ENCODE measurements around the gene ANP32A.

Gene ANP32A

DNA sequence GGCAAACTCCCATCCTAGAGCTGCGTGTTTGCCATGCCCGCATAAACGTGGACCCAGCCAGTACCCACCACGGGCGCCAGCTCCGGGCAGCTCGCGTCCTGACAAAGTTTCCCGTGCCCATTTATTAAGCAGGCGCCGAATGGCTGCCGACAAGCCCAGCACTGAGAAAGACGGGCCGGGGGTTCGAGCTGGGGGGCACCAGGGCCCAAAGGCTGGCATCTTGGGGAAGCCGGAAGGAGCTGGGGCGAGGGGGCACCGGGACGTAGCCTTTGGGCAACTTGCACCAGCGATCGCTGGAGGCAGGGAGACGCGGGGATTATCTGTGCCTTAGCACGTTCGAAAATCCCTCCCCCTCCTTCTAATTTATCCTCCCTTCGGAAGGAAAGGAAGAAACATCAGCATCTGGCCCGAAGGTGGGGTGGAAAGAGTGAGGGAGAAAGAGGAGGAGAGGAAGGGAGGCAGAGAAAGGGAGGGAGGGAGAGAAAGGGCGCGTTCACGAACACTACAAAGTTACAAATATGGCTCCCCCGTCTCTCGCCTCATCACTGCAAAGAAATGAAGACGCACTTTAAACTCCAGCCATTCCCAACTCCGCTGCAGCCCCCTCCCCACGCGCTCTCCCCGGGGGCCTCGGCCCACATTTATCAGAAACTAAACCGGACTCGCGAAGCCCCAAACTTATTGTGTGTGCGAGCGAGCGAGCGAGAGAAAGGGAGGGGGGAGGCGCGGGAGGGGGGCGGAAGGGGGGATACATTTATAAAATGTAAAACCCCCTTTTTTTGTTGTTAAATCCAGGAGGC lies 1.0 kb downstream of the ANP32A start:
- DNase-seq, result peak; percentile 73

DNA sequence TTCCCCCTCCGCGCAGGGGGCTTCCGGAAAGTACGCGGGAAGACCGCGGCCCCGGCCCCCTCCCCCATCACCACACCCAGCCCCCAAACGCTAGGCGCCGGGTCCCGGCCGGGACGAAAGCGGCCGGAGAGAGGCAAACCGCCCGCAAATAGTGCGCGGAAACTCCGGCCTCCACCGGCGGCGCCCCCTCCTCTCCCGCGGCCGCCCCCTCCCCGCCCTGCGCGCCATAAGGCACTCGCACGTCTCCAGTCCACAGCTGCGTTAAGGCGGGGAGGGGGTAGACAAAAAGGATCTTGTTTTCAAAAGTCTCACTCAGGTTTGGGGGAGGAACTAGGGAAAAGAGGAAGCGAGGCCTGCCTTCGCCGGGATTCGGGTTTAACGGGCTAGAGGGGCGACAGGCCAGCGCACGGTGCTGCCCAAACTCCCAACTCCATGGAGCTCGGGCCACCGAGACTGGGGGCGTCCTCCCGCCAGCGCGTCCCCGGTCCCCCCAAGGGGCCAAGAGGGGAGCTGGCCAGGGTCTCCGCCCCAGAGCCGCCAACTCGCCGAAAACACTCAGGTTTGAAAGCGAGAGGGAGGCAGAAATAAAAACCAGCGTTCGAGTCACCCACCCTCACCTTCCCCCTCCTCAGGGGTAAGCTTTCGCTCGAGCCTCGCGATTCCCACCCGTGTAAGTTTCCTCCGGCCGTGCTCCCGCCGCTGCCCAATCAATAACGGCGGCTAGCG lies 1.8 kb downstream of the ANP32A start:
- DNase-seq, result peak; percentile 61

DNA sequence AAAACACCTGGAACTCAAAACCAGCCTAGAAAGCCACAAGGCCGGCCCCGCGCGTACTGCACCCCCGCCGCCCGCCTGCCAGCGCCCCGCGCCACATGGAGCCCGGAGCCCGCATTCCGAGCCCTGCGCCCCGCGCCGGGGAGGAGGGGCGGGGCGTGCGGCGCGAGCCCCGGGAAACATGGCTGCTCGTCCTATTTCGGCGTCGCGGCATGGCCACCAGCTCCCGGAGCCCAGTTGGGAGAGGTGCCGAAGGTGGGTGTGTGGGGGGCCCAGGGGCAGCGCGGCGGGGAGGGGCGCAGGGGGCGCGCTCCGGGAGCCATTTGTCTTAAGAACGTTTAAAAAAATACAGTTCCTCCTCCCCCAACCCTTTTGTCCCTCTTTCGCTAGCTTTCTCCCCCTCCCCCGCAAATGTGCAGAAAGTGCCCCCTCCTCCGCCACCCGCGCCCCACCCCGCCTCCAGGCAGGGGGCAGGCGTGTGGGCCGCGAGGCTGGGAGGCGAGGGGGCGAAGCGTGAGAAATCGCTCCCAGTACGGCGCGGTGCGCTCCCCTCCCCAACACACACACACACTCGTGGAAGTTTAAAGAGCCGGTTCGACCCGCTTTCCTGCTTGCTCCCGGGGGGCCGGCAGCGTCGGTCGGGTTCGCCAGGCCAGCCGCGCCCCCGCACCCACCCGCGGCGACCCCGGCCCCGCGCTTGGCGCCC lies 2.5 kb downstream of the ANP32A start:
- DNase-seq, result peak; percentile 89

DNA sequence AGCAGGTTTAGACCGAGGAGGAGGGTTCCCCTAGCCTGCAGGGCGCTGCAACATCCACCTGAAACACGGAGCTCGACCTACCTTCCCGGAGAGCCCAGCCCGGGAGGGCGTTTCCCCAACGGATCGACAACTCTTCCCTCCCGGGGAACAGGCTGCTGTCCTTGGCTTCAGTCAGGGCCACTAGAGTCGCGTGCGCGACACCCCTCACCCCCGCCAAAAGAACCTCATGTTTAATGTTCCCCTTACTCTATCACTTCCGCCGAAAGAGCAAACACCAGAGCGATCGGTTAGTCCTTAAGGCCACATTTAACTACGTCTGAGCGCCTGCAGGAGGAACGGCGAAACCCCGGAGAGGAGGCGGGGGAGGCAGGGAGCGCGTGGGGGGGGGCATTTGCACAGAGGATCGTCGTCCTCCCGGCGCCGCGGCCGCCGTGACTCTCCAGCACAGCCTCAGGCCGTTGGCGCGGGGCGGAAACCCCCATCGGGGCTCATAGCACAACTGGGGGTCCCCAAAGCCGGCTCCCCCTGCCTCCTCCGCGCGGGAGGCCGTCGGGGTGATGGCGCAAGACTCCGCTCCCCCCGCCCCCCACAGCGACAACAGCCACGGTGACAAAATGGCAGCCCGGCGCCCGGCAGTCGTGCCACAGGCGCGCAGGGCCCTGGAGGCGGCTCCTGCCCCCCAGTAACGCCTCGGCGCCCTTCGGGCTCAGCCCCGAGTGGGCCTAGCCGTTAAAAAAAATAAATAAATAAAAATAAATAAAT lies 3.2 kb downstream of the ANP32A start:
- DNase-seq, result peak; percentile 69

DNA sequence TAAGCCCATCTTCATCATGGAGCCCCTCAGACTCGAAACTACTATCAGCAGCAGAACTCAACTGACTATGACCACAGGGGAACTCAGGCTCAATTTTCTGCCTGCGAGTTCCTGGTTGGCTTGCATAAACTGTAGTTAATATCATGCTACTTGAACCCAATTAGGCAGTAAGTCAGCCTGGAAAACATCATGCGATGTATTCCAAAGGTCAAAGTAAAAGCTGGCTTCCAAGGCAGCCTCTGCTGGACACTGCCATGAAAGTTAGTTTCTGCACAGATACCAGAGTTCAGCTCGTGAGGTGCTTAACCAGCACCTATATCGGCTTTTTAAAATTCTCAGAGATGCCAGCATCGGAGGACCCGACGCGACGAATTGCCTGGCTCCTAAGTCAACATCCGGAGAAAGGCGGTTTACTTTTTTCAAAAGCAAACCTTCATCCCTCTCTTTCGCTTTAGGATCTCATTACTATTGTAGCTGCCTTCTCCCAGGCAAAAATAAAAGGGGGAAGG lies 3.8 kb downstream of the ANP32A start:
- DNase-seq, result no peak

DNA sequence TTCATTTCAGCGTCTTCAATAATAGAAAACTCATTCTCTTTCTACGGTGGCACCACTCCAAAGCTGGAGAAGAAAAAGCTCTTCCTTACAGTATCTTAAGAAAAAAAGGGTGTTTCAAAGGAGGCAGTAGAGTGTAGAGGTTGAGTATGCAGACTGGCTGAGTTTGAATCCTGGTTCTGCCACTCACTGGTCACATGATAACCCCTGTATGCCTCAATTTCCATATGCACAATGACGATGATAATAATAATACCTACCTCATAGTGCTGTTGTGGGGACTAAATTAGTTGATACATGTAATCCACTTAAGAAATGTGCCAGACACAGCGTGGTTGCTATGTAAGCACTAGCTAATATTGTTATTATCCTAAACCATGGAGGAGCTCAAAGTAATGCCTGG lies 4.5 kb downstream of the ANP32A start:
- no peak for DNase-seq

DNA sequence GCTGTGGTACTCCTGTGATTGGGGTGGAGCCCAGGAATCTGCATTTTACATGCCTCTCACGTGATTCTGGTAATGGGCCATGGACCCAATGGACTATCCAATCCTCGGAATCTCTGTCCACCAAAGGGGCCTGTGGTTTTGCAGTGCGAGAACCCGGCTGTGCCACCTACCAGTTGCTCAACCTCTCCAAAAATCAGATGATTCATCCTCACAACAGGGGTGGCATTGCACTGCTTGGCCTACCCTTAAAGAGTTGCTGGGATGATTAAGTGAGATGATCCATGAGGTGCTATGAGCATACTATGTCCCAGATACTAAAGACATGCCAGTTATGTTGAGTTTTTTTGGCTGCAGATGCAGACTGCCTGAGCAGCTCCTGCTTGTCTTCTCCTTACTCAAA lies 5.1 kb downstream of the ANP32A start:
- DNase-seq, result peak; percentile 53

DNA sequence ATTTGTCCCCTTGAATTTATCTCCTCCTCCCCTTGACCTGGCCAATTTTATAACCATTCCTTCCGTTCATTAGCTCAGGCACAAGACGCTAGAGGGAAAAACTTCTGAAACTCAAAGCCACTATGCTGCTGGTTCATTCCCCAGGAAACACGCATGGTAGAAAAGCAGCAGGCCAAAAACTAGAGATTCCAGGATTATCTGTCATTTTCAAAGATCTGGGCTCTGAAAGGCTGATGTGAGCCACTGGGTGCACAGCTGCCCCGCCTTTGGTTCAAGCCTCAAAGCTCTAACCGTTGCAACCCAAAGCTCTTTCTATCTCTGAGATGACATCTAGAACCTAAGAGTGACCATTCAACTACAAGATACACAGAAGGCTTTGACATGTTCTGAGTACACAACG lies 6.1 kb downstream of the ANP32A start:
- DNase-seq, result no peak

DNA sequence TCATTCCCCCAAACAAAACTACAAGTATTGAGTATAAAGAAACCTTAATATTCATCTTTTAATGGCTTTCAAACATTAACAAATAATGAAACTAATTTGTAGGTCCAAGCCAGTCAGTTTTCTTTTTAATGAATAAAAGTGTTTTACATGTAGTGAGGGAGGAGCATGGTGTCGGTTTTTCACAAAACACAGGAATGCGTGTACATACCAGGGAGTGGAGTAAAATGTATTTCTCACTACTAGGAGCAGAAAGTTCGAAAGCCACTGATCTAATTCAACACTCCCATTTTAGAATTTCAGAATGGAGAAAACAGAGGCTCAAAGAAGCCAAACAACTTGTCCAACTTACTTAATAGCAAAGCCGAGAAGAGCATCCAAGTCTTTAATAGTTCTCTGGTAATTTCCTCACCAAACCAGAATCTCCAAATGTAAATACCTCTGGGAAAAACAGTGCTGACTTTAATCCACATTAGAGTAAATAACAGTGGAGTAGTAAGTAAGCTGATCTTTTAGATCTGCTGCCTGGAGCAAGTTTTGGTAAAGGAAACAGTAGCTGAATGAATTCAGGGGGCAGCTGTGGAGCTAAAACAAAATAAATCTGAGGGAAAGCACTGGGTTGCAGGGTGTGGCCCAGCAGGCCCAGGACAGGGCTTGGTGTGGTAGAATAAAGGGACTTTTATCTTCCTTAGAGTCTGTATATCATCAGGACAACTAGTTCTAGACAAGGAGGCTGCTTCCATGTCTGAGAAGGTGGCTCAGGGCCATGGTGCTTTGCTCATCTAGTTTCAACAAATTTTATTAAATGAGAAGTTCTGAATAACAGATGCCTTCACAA lies 7.9 kb downstream of the ANP32A start:
- DNase-seq, result peak; percentile 47

DNA sequence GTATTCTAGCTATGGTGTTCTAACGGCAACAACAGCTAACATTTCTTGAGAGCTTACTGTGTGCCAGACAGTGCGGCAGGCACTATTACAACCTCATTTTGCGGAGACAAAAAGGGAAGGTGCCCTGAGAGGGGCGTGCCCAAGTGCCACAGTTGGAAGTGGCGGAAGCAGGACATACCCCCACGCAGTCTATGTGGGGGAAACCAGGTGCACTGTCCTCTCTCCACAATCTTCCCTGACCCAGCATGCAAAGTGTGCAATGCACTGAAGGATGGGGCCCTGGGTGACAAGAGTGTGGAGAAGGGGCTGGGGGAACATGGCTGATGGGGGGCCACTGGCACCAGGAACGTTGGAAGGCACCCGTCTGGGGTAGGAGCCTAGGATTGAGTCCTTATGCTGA lies 8.6 kb downstream of the ANP32A start:
- DNase-seq, result no peak

DNA sequence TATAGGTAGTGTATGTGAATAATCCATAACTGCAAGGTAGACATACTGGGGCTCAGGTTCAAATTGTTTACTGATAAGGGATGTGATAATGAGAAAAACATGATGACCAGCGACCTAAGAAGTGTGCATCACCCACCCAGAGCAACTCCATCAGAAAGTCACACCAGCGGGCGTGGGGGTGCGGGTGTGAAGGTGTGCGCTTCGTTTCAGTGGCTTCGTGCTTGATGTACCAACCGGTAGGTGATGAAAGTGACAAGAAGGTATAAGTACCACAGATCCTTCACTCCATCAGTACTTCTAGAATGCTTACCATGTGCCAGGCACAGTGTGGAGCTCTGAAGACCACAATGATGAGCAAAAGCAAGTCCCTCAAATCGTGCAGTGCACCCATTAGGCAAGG lies 11.2 kb downstream of the ANP32A start:
- no peak for DNase-seq

DNA sequence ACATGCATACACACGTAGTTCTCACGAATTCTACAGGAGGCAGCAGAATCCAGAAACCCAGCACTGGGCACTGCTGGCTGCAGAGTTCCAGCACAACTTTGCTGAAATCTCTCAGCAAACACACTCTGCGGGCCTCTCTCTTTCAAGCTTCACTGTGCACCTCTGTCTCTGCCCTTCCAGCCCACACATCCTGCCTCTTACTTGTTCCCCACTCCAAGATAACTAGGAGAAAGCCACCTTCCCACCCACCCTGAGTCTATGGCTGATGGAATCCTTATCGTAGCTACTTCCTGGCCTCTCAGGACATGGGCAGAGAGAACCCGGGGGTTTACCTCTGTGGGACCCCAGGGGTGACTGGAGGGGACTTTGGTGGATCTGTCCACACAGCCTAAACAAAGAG lies 11.9 kb downstream of the ANP32A start:
- no peak for DNase-seq

DNA sequence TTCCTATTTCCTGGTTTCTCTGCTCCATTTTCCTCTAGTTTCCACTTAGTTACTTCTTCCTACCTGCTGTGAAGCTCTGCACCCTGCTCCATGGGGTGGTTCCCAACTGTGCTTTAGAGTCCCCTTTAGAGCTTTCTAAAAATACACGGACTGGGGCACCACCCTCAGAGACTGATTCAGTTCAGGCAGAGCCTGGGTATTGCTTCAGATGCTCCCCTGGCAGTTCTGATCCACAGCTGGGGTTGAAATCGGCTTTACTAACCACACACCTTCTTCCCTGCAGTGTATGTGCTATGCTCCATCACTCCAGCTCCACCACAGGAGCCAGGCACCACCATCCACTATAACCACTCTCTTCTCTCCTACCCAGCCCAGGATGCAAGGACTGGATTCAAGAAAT lies 12.6 kb downstream of the ANP32A start:
- no peak for DNase-seq

DNA sequence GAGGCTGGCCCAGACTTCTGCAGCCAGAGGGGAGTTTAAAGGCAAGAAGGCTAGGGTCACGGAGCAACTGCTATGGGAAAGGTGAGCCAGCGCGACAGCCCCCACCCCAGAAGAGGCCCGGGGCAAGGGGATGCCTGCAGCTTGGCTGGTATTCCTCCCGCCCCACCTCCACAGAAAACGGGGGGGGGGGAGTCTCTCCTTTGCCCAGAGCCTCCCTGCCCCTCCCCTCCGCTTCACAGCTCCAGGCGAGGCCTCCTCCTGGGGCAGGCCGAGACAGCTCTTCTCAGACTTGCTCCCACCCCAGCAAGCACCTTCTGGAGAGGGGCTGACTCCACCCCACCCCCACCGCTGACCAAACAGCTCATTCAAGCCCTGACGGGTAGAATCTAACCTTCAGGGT lies 13.4 kb downstream of the ANP32A start:
- no peak for DNase-seq

DNA sequence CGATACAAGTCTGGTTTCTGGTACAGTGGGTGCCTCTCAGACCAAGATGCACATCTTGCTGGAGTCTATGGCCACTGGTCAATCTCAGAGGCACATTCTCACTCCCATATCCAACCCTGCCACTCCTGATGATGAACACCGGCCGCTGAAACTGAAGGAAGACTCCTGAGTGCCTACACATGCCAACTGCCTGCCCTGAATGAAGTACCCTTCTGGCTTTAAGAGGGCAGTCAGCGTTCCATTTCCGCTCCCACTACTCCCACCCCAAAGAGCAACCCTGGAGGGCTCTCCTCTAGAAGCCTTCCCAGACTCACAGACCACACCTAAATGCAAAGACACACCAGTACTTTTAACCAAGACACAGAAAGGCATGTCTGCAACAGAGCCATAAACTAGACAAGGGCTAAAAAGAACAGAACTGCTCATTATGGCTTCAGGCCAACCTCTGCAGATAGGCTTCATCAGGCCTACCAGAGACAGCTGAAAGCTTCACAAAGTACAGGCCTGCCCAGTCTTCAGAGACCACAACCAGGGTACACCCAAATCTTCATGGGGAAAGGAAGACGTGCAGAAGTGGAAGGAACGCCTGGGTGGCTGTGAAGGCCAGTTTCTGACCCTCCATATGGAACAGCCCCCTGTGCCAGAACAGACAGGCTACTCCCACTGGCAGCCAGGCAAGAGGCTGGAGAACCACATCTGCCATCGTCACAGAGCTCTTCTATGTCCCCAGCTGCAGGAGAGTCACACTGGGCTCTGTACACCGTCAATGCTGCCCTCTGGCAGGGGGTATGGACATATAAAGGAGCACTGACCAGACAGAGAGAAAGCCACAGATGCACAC lies 14.3 kb downstream of the ANP32A start:
- no peak for DNase-seq

DNA sequence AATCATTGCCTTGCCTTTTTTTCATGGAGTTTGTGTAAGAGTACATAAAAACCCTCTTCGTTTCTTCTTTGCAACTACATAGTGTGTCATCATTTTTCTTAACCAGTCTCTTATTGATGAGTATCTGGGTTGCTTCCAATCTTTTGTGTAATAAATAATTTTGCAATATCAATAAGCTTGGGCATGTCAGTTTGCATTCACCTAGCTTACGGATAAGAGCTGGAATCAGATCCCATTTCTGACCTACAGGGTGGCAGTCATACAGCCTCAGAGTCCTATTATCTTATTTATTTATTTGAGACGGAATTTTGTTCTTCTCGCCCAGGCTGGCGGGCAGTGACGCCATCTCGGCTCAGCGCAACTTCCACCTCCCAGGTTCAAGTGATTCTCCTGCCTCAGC lies 18.3 kb downstream of the ANP32A start:
- DNase-seq, result no peak

DNA sequence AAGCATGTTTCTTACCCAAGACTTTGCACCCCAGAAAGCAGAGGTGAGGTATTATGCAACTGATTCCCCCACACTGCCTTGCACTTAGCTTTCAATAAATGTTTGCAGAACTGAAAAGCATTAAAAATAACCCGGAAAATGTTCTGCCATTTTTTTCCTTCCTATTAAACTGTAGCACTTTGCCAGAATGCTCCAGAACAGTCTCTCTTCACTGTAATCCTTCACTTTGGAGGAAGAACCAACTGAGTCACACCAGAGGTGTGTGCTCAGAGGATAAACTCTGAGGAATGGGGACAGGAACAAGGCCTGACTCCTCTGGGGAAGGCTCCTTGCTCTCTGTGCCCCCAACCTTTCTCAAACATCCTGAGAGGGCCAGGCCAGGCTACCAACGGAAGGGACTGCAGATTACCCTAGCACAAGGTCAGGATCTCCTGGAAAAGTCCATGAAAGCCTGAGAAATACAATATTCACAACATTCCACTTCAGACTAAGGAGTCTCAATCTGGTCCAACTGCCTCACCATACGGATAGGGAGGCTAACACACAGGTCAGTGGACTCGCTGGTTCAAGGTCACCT lies 19.0 kb downstream of the ANP32A start:
- DNase-seq, result no peak

DNA sequence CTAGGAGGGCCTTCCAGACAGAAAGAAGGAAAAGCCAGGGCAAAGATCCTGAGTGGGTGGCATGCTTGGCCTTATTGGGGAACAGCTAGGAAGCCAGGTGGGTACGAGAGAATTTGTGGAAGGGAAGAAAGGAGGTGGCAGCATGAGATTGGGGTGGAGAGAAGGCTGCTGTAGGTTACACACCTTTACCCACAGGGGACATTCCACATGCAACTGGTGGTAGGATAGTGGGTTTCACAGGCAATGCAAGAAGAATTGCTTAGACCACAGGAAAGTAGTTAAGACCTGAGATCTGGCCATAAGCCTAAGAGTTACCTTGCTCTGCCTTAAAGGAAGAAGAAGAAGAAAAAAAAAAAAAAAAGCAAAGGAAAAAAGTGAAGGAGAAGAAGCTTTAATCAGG lies 19.8 kb downstream of the ANP32A start:
- no peak for DNase-seq

DNA sequence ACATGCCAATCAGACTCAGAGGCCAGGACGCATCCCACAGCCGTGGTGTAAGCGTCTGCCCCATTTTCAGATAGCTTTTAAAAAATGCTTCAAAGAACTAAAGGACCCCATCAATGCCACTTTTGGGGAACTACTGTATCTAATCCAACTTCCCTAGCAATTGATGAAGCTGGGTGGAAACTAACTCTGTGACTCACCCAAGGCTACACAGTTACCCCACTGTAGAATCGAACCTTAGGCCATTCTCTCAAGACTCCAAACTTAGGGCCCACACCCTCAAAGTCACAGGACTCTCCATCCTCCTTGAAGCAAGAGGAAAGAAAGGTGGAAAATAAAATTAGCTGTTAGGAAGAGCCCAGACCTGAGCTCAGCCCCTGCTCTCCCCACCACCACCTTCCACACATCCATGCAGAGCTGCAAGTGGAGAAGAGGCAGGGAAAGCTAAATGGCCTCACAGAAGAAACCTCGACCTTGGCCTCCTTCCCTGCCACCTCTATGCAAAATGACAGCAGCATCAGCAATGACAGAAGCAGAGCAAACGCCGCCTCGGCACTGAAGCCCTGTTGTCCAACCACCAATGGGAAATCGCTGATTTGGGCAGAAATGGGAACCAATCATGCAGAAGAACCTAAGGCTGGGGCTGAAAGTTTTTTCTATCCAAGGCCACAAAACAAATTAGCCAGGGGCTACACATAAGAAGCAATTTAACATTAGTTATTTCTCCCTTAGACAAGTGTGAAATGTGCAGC lies 22.2 kb downstream of the ANP32A start:
- no peak for DNase-seq

Data from fibroblast of skin of scalp (primary cell).